Measurements from ENCODE around the gene UBXN1.

GRCh38 chr11:62648185-62648966 is 30.5 kb downstream of the UBXN1 start:
- TF ChIP-seq CTCF (IDR thresholded peaks at IDR 0.05), result no peak
- no peak for TF ChIP-seq POLR2A (IDR thresholded peaks at IDR 0.05)
